Upper lobe of left lung (tissue), 4 donors: Measurements from ENCODE around the gene GABBR1.

Experiments
- POLR2A ChIP-seq, 4 donors: fragments of 450-650 bp; IDR thresholded peaks; one replicate each; pipeline ENCODE4 v1.5.1; 2016 to 2017; ENCODE audit warnings: antibody characterized with exemption in 4 of 4, mild to moderate bottlenecking in 2 of 4
- TF ChIP-seq, protein P1 (sequence below), 6 experiments: fragments of 450-650 bp in 4 of 6; fragments of 200-600 bp in 2 of 6; sonication (generic) in 2 of 6; IDR thresholded peaks; one replicate each; pipeline ENCODE4 v1.5.1; 2016 to 2019; ENCODE audit warnings: antibody characterized with exemption in 6 of 6

DNA sequence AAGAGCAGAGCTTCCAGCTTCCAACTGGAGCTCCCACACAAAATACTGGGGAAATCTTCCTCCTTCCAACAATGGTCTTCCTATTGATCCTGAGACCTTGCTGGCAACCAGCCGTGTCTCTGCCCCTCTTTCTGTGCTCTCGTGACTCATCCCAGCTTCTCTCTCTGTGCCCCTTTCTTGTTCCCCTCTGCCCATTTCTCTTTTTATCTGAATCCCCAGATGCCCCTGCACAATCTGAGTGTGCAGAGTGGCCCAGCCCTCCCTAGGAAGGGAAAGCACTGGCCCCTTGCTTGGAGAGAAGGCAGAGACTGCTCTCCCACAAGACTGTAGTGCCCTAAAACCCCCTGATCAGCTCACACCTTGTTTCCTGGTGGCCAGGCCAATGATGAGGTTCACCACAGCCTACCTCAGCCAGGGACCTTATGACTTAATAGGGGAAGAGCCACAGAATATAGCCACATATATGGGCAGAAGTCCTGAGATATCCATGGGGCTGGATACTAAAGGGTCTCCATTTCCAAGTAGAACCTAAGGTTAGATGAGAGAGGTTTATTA, 122.2 kb downstream of the GABBR1 start:
- TF ChIP-seq, protein P1, sequence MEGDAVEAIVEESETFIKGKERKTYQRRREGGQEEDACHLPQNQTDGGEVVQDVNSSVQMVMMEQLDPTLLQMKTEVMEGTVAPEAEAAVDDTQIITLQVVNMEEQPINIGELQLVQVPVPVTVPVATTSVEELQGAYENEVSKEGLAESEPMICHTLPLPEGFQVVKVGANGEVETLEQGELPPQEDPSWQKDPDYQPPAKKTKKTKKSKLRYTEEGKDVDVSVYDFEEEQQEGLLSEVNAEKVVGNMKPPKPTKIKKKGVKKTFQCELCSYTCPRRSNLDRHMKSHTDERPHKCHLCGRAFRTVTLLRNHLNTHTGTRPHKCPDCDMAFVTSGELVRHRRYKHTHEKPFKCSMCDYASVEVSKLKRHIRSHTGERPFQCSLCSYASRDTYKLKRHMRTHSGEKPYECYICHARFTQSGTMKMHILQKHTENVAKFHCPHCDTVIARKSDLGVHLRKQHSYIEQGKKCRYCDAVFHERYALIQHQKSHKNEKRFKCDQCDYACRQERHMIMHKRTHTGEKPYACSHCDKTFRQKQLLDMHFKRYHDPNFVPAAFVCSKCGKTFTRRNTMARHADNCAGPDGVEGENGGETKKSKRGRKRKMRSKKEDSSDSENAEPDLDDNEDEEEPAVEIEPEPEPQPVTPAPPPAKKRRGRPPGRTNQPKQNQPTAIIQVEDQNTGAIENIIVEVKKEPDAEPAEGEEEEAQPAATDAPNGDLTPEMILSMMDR (IDR thresholded peaks at IDR 0.05): no peak
- TF ChIP-seq POLR2A (IDR thresholded peaks at IDR 0.05): no peak
